ENCODE results near the gene PCDHGA7. TPM values are rescaled to one million over a fixed set of nuclear protein-coding genes. Genes with fewer than 3 reads are reported as not detected.

PCDHGA7 gene
- polyA plus RNA-seq, 1 of the 3 experiments (the other 2 are of a cell fraction): 7.8 TPM

DNA sequence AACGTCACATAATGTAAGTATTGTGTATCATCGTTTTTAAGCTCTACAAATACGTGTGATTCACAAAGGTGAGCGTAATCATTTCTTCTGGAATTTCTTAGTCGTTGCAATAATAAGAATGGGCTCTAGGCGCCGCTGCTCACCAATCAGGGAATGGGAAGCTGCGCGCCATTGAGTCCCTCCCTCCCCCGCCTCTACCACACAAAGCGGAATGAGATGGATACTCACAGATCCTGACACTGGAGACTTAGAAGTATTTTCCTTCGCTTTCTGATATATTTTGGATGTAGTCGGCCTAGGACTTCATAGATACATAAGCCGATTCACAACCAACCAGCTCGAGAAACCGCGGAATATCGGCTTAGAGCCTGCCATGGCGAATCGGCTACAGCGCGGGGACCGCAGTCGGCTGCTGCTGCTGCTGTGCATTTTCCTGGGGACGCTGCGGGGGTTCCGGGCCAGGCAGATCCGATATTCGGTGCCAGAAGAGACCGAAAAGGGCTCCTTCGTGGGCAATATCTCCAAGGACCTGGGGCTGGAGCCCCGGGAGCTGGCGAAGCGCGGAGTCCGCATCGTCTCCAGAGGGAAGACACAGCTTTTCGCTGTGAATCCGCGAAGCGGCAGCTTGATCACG is 38.4 kb downstream of the PCDHGA7 start, which contains the start of gene PCDHGA11:
Gene PCDHGA11, plus strand, starts transcription at position 197 of the 634 bp plus-strand sequence. Its CDS starts 177 bp downstream, at position 374.
- 93% methylated on average over 42 of the region's 42 CpGs for WGBS (ENCODE audit: low lambda C conversion rate)
- peaks cover 23% of the 10 kb centered on the region for H3K79me2 ChIP-seq (ENCODE audit: insufficient read depth)
- ChIA-PET CTCF (interaction anchor here (0.9 to 2.7 kb wide), 6 partner anchors 17 to 197 kb away, joined by 3 to 10 read pairs (median 6); partner anchors contain the start of gene PCDHB14), POLR2A (no interaction called here)
- peaks cover 22% of the 10 kb centered on the region for H3K9me3 ChIP-seq
- no peaks in the 10 kb centered on the region for H4K20me1 ChIP-seq (ENCODE audit: insufficient read depth)
- H2AFZ ChIP-seq (ENCODE audit: low read depth): no peak within 1 kb of the TSS
- no peak for DNase-seq
- no peaks in the 10 kb centered on the region for H3K9me2 ChIP-seq
- TF ChIP-seq, protein P1, sequence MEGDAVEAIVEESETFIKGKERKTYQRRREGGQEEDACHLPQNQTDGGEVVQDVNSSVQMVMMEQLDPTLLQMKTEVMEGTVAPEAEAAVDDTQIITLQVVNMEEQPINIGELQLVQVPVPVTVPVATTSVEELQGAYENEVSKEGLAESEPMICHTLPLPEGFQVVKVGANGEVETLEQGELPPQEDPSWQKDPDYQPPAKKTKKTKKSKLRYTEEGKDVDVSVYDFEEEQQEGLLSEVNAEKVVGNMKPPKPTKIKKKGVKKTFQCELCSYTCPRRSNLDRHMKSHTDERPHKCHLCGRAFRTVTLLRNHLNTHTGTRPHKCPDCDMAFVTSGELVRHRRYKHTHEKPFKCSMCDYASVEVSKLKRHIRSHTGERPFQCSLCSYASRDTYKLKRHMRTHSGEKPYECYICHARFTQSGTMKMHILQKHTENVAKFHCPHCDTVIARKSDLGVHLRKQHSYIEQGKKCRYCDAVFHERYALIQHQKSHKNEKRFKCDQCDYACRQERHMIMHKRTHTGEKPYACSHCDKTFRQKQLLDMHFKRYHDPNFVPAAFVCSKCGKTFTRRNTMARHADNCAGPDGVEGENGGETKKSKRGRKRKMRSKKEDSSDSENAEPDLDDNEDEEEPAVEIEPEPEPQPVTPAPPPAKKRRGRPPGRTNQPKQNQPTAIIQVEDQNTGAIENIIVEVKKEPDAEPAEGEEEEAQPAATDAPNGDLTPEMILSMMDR (IDR thresholded peaks at IDR 0.05): no peak
- TF ChIP-seq TEAD4 (IDR thresholded peaks at IDR 0.05; ENCODE audit: borderline replicate concordance, insufficient read depth) (no peak), NFIC (IDR thresholded peaks at IDR 0.05; ENCODE audit: borderline replicate concordance) (no peak), ELF1 (IDR thresholded peaks at IDR 0.05) (no peak), MXI1 (IDR thresholded peaks at IDR 0.05; ENCODE audit: low read depth, low read length) (no peak), TAF1 (IDR thresholded peaks at IDR 0.05; ENCODE audit: borderline replicate concordance, low read depth, low read length) (no peak), GATA2 (CRISPR knock-in tag; IDR thresholded peaks at IDR 0.05) (no peak), FOXM1 (IDR thresholded peaks at IDR 0.05; ENCODE audit: low read depth) (no peak), JUND (IDR thresholded peaks at IDR 0.05) (no peak), CHD2 (IDR thresholded peaks at IDR 0.05; ENCODE audit: low read length, partially characterized antibody) (no peak), EZH2phosphoT487 (IDR thresholded peaks at IDR 0.05; ENCODE audit: borderline replicate concordance, low read depth) (no peak)
- TF ChIP-seq, protein P2, sequence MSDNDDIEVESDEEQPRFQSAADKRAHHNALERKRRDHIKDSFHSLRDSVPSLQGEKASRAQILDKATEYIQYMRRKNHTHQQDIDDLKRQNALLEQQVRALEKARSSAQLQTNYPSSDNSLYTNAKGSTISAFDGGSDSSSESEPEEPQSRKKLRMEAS (IDR thresholded peaks at IDR 0.05; ENCODE audit: low read depth): no peak
- TF ChIP-seq, protein P3, sequence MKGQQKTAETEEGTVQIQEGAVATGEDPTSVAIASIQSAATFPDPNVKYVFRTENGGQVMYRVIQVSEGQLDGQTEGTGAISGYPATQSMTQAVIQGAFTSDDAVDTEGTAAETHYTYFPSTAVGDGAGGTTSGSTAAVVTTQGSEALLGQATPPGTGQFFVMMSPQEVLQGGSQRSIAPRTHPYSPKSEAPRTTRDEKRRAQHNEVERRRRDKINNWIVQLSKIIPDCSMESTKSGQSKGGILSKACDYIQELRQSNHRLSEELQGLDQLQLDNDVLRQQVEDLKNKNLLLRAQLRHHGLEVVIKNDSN (IDR thresholded peaks at IDR 0.05; ENCODE audit: borderline replicate concordance, low read depth): no peak
- H3K4me1 ChIP-seq (ENCODE audit: control insufficient read depth in 1 of 2, insufficient read depth in 2 of 2, low read depth in 1 of 2, low read length in 1 of 2): no peaks in the 10 kb centered on the region; a peak in 1 of 4 replicates
- peaks cover 4% of the 10 kb centered on the region for H3F3A ChIP-seq (replicated peaks; ENCODE audit: insufficient read depth)
- H3K4me2 ChIP-seq: no peak within 1 kb of the TSS
- peaks cover 3 to 57% of the 10 kb centered on the region in 2 experiments for H3K36me3 ChIP-seq (replicated peaks in 1 of 2; ENCODE audit: control insufficient read depth in 1 of 2, insufficient read depth in 2 of 2, low read length in 1 of 2)
- peak within 1 kb of the TSS in 1 of 2 experiments; percentile 22; a peak in 1 of 4 replicates for H3K4me3 ChIP-seq (ENCODE audit: low read depth in 2 of 2, low read length in 1 of 2)
- H3K27ac ChIP-seq (ENCODE audit: low read depth in 2 of 2, low read length in 1 of 2): no peak within 1 kb of the TSS
- H3K9ac ChIP-seq: no peak within 1 kb of the TSS
- H3K27me3 ChIP-seq (ENCODE audit: insufficient read depth): no peaks in the 10 kb centered on the region

DNA sequence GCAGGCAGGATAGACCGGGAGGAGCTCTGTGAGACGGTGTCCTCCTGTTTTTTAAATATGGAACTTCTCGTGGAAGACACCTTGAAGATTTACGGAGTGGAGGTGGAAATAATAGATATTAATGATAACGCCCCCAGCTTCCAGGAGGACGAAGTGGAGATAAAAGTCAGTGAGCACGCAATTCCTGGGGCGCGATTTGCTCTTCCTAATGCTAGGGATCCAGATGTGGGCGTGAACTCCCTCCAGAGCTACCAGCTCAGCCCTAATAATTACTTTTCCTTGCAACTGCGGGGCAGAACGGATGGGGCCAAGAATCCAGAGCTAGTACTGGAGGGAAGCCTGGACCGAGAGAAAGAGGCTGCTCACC is 38.9 kb downstream of the PCDHGA7 start:
- H3K9me3 ChIP-seq: peaks cover 23% of the 10 kb centered on the region
- no peak overlapping the region for H3K27ac ChIP-seq (ENCODE audit: low read depth in 2 of 2, low read length in 1 of 2)
- peaks cover 23% of the 10 kb centered on the region for H3K79me2 ChIP-seq (ENCODE audit: insufficient read depth)
- no peaks in the 10 kb centered on the region; a peak in 1 of 4 replicates for H3K4me1 ChIP-seq (ENCODE audit: control insufficient read depth in 1 of 2, insufficient read depth in 2 of 2, low read depth in 1 of 2, low read length in 1 of 2)
- no peaks in the 10 kb centered on the region for H4K20me1 ChIP-seq (ENCODE audit: insufficient read depth)
- H3K27me3 ChIP-seq (ENCODE audit: insufficient read depth): no peaks in the 10 kb centered on the region
- H3K4me2 ChIP-seq: no peak overlapping the region
- H3K36me3 ChIP-seq (replicated peaks in 1 of 2; ENCODE audit: control insufficient read depth in 1 of 2, insufficient read depth in 2 of 2, low read length in 1 of 2): peaks cover 3 to 60% of the 10 kb centered on the region in 2 experiments
- H3K9ac ChIP-seq: no peak overlapping the region
- H2AFZ ChIP-seq (ENCODE audit: low read depth): no peak overlapping the region
- peak overlapping the region in 1 of 2 experiments; percentile 17; a peak in 1 of 4 replicates for H3K4me3 ChIP-seq (ENCODE audit: low read depth in 2 of 2, low read length in 1 of 2)
- H3F3A ChIP-seq (replicated peaks; ENCODE audit: insufficient read depth): peaks cover 4% of the 10 kb centered on the region
- ChIA-PET POLR2A (no interaction called here), CTCF (interaction anchor here (0.9 to 2.7 kb wide), 5 partner anchors 102 to 198 kb away, joined by 3 to 10 read pairs (median 7); partner anchors contain the start of gene PCDHB14)
- 86% methylated on average over 13 of the region's 13 CpGs for WGBS (ENCODE audit: low lambda C conversion rate)
- no peak for DNase-seq
- H3K9me2 ChIP-seq: no peaks in the 10 kb centered on the region
- no peak for TF ChIP-seq FOSL2 (IDR thresholded peaks at IDR 0.05; ENCODE audit: borderline replicate concordance, low read depth)
- TF ChIP-seq JUND (IDR thresholded peaks at IDR 0.05): no peak
- no peak for TF ChIP-seq TEAD4 (IDR thresholded peaks at IDR 0.05; ENCODE audit: borderline replicate concordance, insufficient read depth)
- no peak for TF ChIP-seq SMC3 (IDR thresholded peaks at IDR 0.05; ENCODE audit: low read depth, low read length)
- TF ChIP-seq RFX5 (IDR thresholded peaks at IDR 0.05; ENCODE audit: low read length): no peak
- no peak for TF ChIP-seq GABPA (IDR thresholded peaks at IDR 0.05; ENCODE audit: low read depth)
- no peak for TF ChIP-seq ELF1 (IDR thresholded peaks at IDR 0.05)
- TF ChIP-seq, protein P4, sequence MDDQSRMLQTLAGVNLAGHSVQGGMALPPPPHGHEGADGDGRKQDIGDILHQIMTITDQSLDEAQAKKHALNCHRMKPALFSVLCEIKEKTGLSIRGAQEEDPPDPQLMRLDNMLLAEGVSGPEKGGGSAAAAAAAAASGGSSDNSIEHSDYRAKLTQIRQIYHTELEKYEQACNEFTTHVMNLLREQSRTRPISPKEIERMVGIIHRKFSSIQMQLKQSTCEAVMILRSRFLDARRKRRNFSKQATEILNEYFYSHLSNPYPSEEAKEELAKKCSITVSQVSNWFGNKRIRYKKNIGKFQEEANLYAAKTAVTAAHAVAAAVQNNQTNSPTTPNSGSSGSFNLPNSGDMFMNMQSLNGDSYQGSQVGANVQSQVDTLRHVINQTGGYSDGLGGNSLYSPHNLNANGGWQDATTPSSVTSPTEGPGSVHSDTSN (IDR thresholded peaks at IDR 0.05): no peak
- TF ChIP-seq, protein P5, sequence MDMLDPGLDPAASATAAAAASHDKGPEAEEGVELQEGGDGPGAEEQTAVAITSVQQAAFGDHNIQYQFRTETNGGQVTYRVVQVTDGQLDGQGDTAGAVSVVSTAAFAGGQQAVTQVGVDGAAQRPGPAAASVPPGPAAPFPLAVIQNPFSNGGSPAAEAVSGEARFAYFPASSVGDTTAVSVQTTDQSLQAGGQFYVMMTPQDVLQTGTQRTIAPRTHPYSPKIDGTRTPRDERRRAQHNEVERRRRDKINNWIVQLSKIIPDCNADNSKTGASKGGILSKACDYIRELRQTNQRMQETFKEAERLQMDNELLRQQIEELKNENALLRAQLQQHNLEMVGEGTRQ (IDR thresholded peaks at IDR 0.05; ENCODE audit: borderline replicate concordance, low read depth, low read length): no peak
- TF ChIP-seq TCF12 (IDR thresholded peaks at IDR 0.05): no peak
- no peak for TF ChIP-seq CHD2 (IDR thresholded peaks at IDR 0.05; ENCODE audit: low read length, partially characterized antibody)
- TF ChIP-seq MXI1 (IDR thresholded peaks at IDR 0.05; ENCODE audit: low read depth, low read length): no peak
- no peak for TF ChIP-seq NFIC (IDR thresholded peaks at IDR 0.05; ENCODE audit: borderline replicate concordance)
- TF ChIP-seq RAD21 (IDR thresholded peaks at IDR 0.05; ENCODE audit: low read length): no peak
- no peak for TF ChIP-seq FOXM1 (IDR thresholded peaks at IDR 0.05; ENCODE audit: low read depth)

Measured in SK-N-SH (cell line).